RWPE1 (cell line): ENCODE results near the gene RAPGEF5.

ENCODE experiments used
- CTCF ChIA-PET: fragments of 350-600 bp; sonication (Branson Sonifier 250); formaldehyde crosslinking; extraction: SDS; loops from one replicate; lab custom pipeline; 2021; lab: Yijun Ruan, JAX
- POLR2A ChIA-PET: fragments of 400-600 bp; formaldehyde crosslinking; extraction: SDS; loops from one replicate; lab custom pipeline; 2020; ENCODE audit warnings: antibody characterized with exemption; ENCODE audit not compliant: low non-redundant PET; lab: Yijun Ruan, JAX
- DNase-seq: peaks from one replicate; pipeline ENCODE4 v3.0.0; 2012; ENCODE audit warnings: low spot score
- H3K27ac ChIP-seq: fragments of 450-650 bp; 2 replicates; pipeline ENCODE4 v1.5.1; 2017
- TF ChIP-seq, protein P1 (sequence below): fragments of 450-650 bp; conservative IDR thresholded peaks from 2 replicates; pipeline ENCODE4 v1.5.1; 2017; ENCODE audit warnings: low read depth, mild to moderate bottlenecking

Gene RAPGEF5

DNA sequence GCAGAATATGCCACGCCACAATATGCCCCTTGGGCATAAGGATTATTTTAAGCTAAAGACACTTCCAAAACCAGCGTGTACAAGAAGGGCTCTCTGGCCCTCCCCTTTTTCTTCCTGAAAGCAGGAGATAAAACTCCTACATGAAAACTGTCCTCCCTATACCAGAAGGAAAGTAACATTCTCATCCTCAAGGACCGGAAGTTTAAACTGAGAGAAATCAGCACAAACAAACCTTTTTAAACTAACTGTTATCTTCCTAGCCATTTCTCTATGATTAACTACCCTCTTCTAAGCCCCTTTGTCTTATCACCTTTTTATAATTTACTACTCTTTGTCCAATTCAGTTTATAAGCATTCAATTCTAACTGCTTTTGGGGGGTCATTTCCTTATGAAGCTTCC is 16.4 kb upstream of the RAPGEF5 start:
- H3K27ac ChIP-seq = no peak overlapping the region
- DNase-seq = no peak
- POLR2A ChIA-PET = no interaction called here
- TF ChIP-seq, protein P1, sequence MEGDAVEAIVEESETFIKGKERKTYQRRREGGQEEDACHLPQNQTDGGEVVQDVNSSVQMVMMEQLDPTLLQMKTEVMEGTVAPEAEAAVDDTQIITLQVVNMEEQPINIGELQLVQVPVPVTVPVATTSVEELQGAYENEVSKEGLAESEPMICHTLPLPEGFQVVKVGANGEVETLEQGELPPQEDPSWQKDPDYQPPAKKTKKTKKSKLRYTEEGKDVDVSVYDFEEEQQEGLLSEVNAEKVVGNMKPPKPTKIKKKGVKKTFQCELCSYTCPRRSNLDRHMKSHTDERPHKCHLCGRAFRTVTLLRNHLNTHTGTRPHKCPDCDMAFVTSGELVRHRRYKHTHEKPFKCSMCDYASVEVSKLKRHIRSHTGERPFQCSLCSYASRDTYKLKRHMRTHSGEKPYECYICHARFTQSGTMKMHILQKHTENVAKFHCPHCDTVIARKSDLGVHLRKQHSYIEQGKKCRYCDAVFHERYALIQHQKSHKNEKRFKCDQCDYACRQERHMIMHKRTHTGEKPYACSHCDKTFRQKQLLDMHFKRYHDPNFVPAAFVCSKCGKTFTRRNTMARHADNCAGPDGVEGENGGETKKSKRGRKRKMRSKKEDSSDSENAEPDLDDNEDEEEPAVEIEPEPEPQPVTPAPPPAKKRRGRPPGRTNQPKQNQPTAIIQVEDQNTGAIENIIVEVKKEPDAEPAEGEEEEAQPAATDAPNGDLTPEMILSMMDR = no peak
- CTCF ChIA-PET = no interaction called here

GRCh38 chr7:22372863-22373262 is 15.9 kb upstream of the RAPGEF5 start:
- CTCF ChIA-PET = no interaction called here
- POLR2A ChIA-PET = no interaction called here
- no peak overlapping the region for H3K27ac ChIP-seq
- TF ChIP-seq, protein P1 = no peak
- DNase-seq = no peak

GRCh38 chr7:22371878-22372277 is 14.9 kb upstream of the RAPGEF5 start:
- DNase-seq = no peak
- ChIA-PET POLR2A (no interaction called here), CTCF (interaction anchor here (0.6 kb wide), 1 partner anchor 1057 kb away, joined by 4 read pairs; no protein-coding TSS in a partner anchor)
- no peak overlapping the region for H3K27ac ChIP-seq
- TF ChIP-seq, protein P1 = no peak

GRCh38 chr7:22364900-22365299 is 7.9 kb upstream of the RAPGEF5 start:
- no peak for DNase-seq
- ChIA-PET CTCF (interaction anchor here (1.2 kb wide), 1 partner anchor 18 kb away, joined by 3 read pairs; no protein-coding TSS in a partner anchor), POLR2A (no interaction called here)
- H3K27ac ChIP-seq = no peak overlapping the region
- TF ChIP-seq, protein P1 = no peak

DNA sequence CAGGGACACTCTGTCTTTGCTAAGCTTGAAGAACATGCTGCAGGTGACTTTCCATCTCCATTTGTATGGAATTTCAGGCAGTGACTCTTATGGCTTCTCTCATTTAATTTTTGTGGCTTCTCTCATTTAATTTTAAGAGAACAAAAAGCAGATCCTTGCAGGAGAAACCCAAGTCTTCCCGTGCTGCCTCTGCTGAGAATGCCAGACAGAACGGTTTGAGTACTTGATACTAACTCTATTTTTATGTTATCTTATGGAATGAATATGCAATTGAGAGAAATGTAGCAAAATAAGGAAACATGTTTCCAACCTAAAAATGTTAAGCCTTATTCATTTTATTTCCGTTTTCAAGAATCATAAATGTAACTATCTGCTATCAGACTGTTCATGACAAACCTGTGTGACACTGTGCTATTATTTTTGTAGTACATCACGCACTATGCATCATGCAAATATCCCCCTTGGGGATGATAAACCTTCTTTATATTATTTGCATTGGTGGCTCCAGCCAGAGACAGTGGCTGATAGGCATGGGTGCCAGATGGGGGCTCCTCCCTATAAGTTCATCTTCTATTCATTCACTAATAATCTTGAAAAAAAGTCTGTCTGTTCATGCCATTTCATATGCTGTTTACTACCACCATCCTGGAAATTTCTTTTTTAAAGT is 6.9 kb upstream of the RAPGEF5 start:
- no peak for DNase-seq
- TF ChIP-seq, protein P1 = no peak
- no peak overlapping the region for H3K27ac ChIP-seq
- CTCF ChIA-PET = interaction anchor here (0.6 kb wide), 1 partner anchor 1527 kb away, joined by 3 read pairs; no protein-coding TSS in a partner anchor
- POLR2A ChIA-PET = no interaction called here

DNA sequence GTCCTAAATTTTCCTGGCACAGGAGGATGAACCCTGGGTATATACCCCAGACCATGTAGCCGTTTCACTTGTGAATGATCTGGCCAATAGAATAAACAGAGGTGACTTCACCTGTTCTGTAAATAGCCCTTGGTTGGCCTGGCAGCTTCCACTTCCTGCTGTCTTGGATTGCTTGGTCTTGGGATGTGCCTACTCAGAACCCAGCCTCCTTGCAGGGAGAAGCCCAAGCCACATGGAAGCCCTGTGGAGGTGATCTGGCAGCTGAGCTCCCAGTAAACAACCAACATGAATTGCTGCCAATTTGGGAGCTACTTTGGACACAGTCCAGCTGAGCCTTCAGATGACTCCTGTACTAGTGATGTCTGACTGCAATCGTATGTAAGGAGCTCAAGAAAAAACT is 4.8 kb upstream of the RAPGEF5 start:
- POLR2A ChIA-PET = no interaction called here
- TF ChIP-seq, protein P1 = no peak
- DNase-seq = no peak
- H3K27ac ChIP-seq = no peak overlapping the region
- CTCF ChIA-PET = interaction anchor here (0.5 to 0.6 kb wide), 2 partner anchors 38 to 62 kb away, joined by 3 read pairs; no protein-coding TSS in a partner anchor
